ENCODE results near the gene TMEM14B. TPM values are rescaled to one million over a fixed set of nuclear protein-coding genes. Genes with fewer than 3 reads are reported as not detected.
A peak's percentile ranks its signal among the peaks of the same experiment; 100 is the strongest.

The TMEM14B gene
- total RNA-seq, 1 donor from 2014 or later = 56.1 TPM

GRCh38 chr6:10756085-10756484, 8.5 kb downstream of the TMEM14B start:
- H3K4me1 Mint-ChIP-seq = peaks cover 10% of the 10 kb centered on the region
- DNase-seq (ENCODE audit: low spot score in 2 of 2, unreplicated experiment in 2 of 2) = no peak
- no peak overlapping the region for H3K27ac Mint-ChIP-seq
- no peaks in the 10 kb centered on the region for H3K27me3 Mint-ChIP-seq (ENCODE audit: low read depth)
- H3K9me3 Mint-ChIP-seq = no peaks in the 10 kb centered on the region
- H3K4me3 Mint-ChIP-seq = no peak overlapping the region
- peaks cover 44% of the 10 kb centered on the region for H3K36me3 Mint-ChIP-seq
- no peak for TF ChIP-seq CTCF (IDR thresholded peaks at IDR 0.05; ENCODE audit: unreplicated experiment)

GRCh38 chr6:10759312-10759839, 11.8 kb downstream of the TMEM14B start:
- Mint-ChIP-seq H3K27me3 (ENCODE audit: low read depth) (no peaks in the 10 kb centered on the region), H3K4me1 (peaks cover 10% of the 10 kb centered on the region)
- DNase-seq (ENCODE audit: low spot score in 2 of 2, unreplicated experiment in 2 of 2) = no peak

GRCh38 chr6:10759884-10760329, 12.3 kb downstream of the TMEM14B start:
- TF ChIP-seq CTCF (IDR thresholded peaks at IDR 0.05; ENCODE audit: unreplicated experiment) = no peak
- no peak overlapping the region for H3K4me3 Mint-ChIP-seq
- no peaks in the 10 kb centered on the region for H3K9me3 Mint-ChIP-seq
- H3K36me3 Mint-ChIP-seq = peaks cover 31% of the 10 kb centered on the region
- peaks cover 10% of the 10 kb centered on the region for H3K4me1 Mint-ChIP-seq
- DNase-seq (ENCODE audit: low spot score in 2 of 2, unreplicated experiment in 2 of 2) = no peak
- no peaks in the 10 kb centered on the region for H3K27me3 Mint-ChIP-seq (ENCODE audit: low read depth)
- peak overlapping the region; percentile 97 for H3K27ac Mint-ChIP-seq

More at GRCh38 chr6:10759312-10759839, 11.8 kb downstream of the TMEM14B start:
- H3K36me3 Mint-ChIP-seq = peaks cover 36% of the 10 kb centered on the region
- peak; percentile 81 for TF ChIP-seq CTCF (IDR thresholded peaks at IDR 0.05; ENCODE audit: unreplicated experiment)
- H3K4me3 Mint-ChIP-seq = no peak overlapping the region
- H3K27ac Mint-ChIP-seq = peak overlapping the region; percentile 97
- H3K9me3 Mint-ChIP-seq = no peaks in the 10 kb centered on the region

GRCh38 chr6:10763006-10763405, 15.4 kb downstream of the TMEM14B start:
- Mint-ChIP-seq H3K27me3 (ENCODE audit: low read depth) (no peaks in the 10 kb centered on the region), H3K27ac (no peak overlapping the region), H3K4me3 (no peak overlapping the region), H3K4me1 (peaks cover 10% of the 10 kb centered on the region), H3K36me3 (peaks cover 13% of the 10 kb centered on the region), H3K9me3 (no peaks in the 10 kb centered on the region)
- DNase-seq (ENCODE audit: low spot score in 2 of 2, unreplicated experiment in 2 of 2) = no peak
- TF ChIP-seq CTCF (IDR thresholded peaks at IDR 0.05; ENCODE audit: unreplicated experiment) = no peak

GRCh38 chr6:10769419-10769818, 21.8 kb downstream of the TMEM14B start:
- Mint-ChIP-seq H3K27me3 (ENCODE audit: low read depth) (no peaks in the 10 kb centered on the region), H3K27ac (no peak overlapping the region)

More at GRCh38 chr6:10769419-10769818, 21.8 kb downstream of the TMEM14B start:
- H3K9me3 Mint-ChIP-seq = no peaks in the 10 kb centered on the region
- H3K4me3 Mint-ChIP-seq = no peak overlapping the region
- H3K4me1 Mint-ChIP-seq = no peaks in the 10 kb centered on the region
- TF ChIP-seq CTCF (IDR thresholded peaks at IDR 0.05; ENCODE audit: unreplicated experiment) = no peak
- H3K36me3 Mint-ChIP-seq = peaks cover 19% of the 10 kb centered on the region
- DNase-seq (ENCODE audit: low spot score in 2 of 2, unreplicated experiment in 2 of 2) = no peak

Measured in mesothelial cell of epicardium (in vitro differentiated cells).